OCI-LY7 (cell line): ENCODE results near the gene GPR31. TPM values are rescaled to one million over a fixed set of nuclear protein-coding genes. Genes with fewer than 3 reads are reported as not detected.

Experiments used
- BruUV-seq: library from RNA; stranded (reverse); fragments of 400-500 nt; replicated peaks from 2 replicates; lab custom pipeline; 2021; lab: Mats Ljungman, UMichigan
- CTCF ChIA-PET: fragments of 300-600 bp; sonication (Branson Sonifier 250); formaldehyde crosslinking; loops from one replicate; lab custom pipeline; 2022; ENCODE audit warnings: antibody characterized with exemption; ENCODE audit not compliant: unreplicated experiment; lab: Charles Lee
- POLR2A ChIA-PET: fragments of 300-600 bp; sonication (Branson Sonifier 250); formaldehyde crosslinking; loops from one replicate; lab custom pipeline; 2022; ENCODE audit warnings: antibody characterized with exemption; lab: Charles Lee
- DNase-seq: peaks from one replicate; pipeline ENCODE4 v3.0.0-alpha.2; 2015; ENCODE audit warnings: low spot score
- H2AFZ ChIP-seq: fragments of 200-600 bp; sonication (generic), shearing (Covaris generic); 2 replicates; pipeline ENCODE4 v1.6.1; 2014; ENCODE audit warnings: mild to moderate bottlenecking, antibody characterized with exemption, low read length, moderate library complexity
- H3K27ac ChIP-seq: fragments of 200-600 bp; sonication (generic); 2 replicates; pipeline ENCODE4 v1.5.1; 2014; ENCODE audit warnings: mixed run types, low read depth, mild to moderate bottlenecking, moderate library complexity, low read length, inconsistent platforms; ENCODE audit not compliant: poor library complexity, severe bottlenecking
- H3K36me3 ChIP-seq: fragments of 200-600 bp; sonication (generic); 2 replicates; pipeline ENCODE4 v1.6.1; 2014; ENCODE audit warnings: mild to moderate bottlenecking, antibody characterized with exemption, low read length, moderate library complexity, mixed read lengths; ENCODE audit not compliant: insufficient read depth
- H3K4me1 ChIP-seq: fragments of 200-600 bp; sonication (generic); 2 replicates; pipeline ENCODE4 v1.5.1; 2014; ENCODE audit warnings: mild to moderate bottlenecking, low read length; ENCODE audit not compliant: insufficient read depth, poor library complexity, severe bottlenecking
- H3K4me2 ChIP-seq: fragments of 200-600 bp; sonication (generic); 2 replicates; pipeline ENCODE4 v1.6.1; 2014; ENCODE audit warnings: mild to moderate bottlenecking, low read length
- H3K4me3 ChIP-seq: fragments of 200-600 bp; sonication (generic); 2 replicates; pipeline ENCODE4 v1.5.1; 2014; ENCODE audit warnings: mild to moderate bottlenecking, low read depth, low read length; ENCODE audit not compliant: poor library complexity, severe bottlenecking
- H3K79me2 ChIP-seq: fragments of 200-600 bp; sonication (generic); 2 replicates; pipeline ENCODE4 v1.6.1; 2016; ENCODE audit warnings: low read depth, mild to moderate bottlenecking, low read length, moderate library complexity, mixed read lengths; ENCODE audit not compliant: insufficient read depth
- H3K9me2 ChIP-seq: fragments of 200-600 bp; sonication (generic); 2 replicates; pipeline ENCODE4 v1.6.1; 2016; ENCODE audit warnings: mild to moderate bottlenecking, low read length, mixed read lengths; ENCODE audit not compliant: insufficient read depth
- H3K9me3 ChIP-seq: fragments of 200-600 bp; sonication (generic); 2 replicates; pipeline ENCODE4 v1.6.1; 2014; ENCODE audit warnings: mild to moderate bottlenecking, mixed run types, low read length, mixed read lengths
- H4K20me1 ChIP-seq: fragments of 200-600 bp; sonication (generic); 2 replicates; pipeline ENCODE4 v1.6.1; 2014; ENCODE audit warnings: mild to moderate bottlenecking, antibody characterized with exemption, low read length, moderate library complexity, mixed read lengths; ENCODE audit not compliant: insufficient read depth
- EZH2phosphoT487 ChIP-seq: fragments of 200-600 bp; sonication (generic); IDR thresholded peaks from 2 replicates; pipeline ENCODE4 v1.6.1; 2018; ENCODE audit warnings: low read depth, borderline replicate concordance, mild to moderate bottlenecking, mixed run types, antibody characterized with exemption, low read length, moderate library complexity, mixed read lengths
- intact Hi-C: fragments of 100-400 bp; cut with micrococcal nuclease; formaldehyde crosslinking; loops from one replicate; pipeline ENCODE4 v1.10.0; 2022; ENCODE audit not compliant: unreplicated experiment
- total RNA-seq, 2 experiments: library from RNA; depleted of rRNA in 1 of 2; stranded (reverse); fragments of >200 nt in 1 of 2; shearing (Covaris generic) in 1 of 2; gene quantifications; 2 replicates each; pipeline ENCODE4 v1.2.3, GENCODE V29; 2014 to 2022
- TF ChIP-seq, protein P1 (sequence below): fragments of 200-600 bp; sonication (generic); conservative IDR thresholded peaks from 2 replicates; pipeline ENCODE4 v1.5.1; 2014; ENCODE audit warnings: mild to moderate bottlenecking, antibody characterized with exemption, low read length, moderate library complexity, mixed read lengths

Gene GPR31
- total RNA-seq, 2 experiments from 2014 or later: not detected

DNA sequence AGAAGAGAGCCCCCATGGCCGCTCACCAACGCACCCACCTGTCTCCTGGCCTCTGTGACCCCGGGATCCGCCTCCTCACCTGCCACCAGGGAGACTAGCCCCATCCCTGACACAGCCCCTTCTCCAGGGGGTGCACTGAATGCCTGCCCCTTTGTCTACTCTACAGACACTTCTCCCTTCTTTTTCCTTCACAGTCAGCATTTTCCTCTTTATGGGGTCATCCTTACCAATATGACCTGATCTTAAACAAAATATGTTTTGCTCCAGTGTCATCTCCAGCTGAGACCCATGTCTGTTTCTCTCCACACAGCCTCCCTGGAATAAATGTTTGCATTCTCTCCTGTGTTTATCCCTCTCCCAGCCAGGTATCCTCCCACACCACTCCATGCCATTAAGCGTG lies 49.5 kb downstream of the GPR31 start:
- BruUV-seq: no TSS peak
- Histone ChIP-seq H3K4me2 (no peak overlapping the region), H3K9me2 (no peaks in the 10 kb centered on the region), H3K9me3 (no peaks in the 10 kb centered on the region), H3K27ac (no peak overlapping the region), H3K79me2 (no peaks in the 10 kb centered on the region), H4K20me1 (no peaks in the 10 kb centered on the region), H3K36me3 (no peaks in the 10 kb centered on the region), H2AFZ (no peak overlapping the region), H3K4me1 (peaks cover 76% of the 10 kb centered on the region), H3K4me3 (no peak overlapping the region)
- ChIA-PET POLR2A (interaction anchor here (1.8 kb wide), 1 partner anchor 13 kb away, joined by 4 read pairs; no protein-coding TSS in a partner anchor), CTCF (interaction anchor here (1.2 kb wide), 1 partner anchor 15 kb away, joined by 4 read pairs; no protein-coding TSS in a partner anchor)
- intact Hi-C loops: no loop called here
- no peak for DNase-seq
- TF ChIP-seq, protein P1, sequence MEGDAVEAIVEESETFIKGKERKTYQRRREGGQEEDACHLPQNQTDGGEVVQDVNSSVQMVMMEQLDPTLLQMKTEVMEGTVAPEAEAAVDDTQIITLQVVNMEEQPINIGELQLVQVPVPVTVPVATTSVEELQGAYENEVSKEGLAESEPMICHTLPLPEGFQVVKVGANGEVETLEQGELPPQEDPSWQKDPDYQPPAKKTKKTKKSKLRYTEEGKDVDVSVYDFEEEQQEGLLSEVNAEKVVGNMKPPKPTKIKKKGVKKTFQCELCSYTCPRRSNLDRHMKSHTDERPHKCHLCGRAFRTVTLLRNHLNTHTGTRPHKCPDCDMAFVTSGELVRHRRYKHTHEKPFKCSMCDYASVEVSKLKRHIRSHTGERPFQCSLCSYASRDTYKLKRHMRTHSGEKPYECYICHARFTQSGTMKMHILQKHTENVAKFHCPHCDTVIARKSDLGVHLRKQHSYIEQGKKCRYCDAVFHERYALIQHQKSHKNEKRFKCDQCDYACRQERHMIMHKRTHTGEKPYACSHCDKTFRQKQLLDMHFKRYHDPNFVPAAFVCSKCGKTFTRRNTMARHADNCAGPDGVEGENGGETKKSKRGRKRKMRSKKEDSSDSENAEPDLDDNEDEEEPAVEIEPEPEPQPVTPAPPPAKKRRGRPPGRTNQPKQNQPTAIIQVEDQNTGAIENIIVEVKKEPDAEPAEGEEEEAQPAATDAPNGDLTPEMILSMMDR: no peak
- no peak for TF ChIP-seq EZH2phosphoT487

DNA sequence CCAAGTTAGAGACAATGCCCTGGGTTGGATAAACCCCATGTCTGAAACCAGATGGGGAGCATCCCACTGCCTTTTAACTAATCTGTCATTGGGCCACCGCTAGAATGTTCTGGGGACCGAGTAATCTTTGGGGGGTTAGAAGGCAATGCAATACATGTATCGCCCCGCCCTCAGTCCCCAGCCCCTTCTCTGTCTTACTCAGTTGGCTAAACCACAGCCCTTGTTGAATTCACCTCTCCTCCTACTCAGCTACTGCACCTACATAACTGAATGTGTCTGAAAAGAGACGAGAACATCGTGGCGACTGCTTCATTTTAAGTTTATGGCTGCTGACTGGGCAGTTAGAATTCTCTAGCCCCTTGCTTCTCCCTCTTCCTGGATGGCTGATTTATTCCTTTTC lies 50.0 kb downstream of the GPR31 start:
- Histone ChIP-seq H3K79me2 (no peaks in the 10 kb centered on the region), H3K4me1 (peaks cover 77% of the 10 kb centered on the region), H3K9me3 (no peaks in the 10 kb centered on the region), H4K20me1 (no peaks in the 10 kb centered on the region), H3K27ac (no peak overlapping the region), H3K9me2 (no peaks in the 10 kb centered on the region), H3K36me3 (no peaks in the 10 kb centered on the region), H2AFZ (no peak overlapping the region), H3K4me2 (no peak overlapping the region), H3K4me3 (no peak overlapping the region)
- intact Hi-C loops: no loop called here
- CTCF ChIA-PET: no interaction called here
- no TSS peak for BruUV-seq
- no peak for DNase-seq
- POLR2A ChIA-PET: interaction anchor here (0.6 to 1.8 kb wide), 3 partner anchors 12 to 30 kb away, joined by 3 to 4 read pairs (median 4); no protein-coding TSS in a partner anchor
- no peak for TF ChIP-seq EZH2phosphoT487
- TF ChIP-seq, protein P1: no peak

DNA sequence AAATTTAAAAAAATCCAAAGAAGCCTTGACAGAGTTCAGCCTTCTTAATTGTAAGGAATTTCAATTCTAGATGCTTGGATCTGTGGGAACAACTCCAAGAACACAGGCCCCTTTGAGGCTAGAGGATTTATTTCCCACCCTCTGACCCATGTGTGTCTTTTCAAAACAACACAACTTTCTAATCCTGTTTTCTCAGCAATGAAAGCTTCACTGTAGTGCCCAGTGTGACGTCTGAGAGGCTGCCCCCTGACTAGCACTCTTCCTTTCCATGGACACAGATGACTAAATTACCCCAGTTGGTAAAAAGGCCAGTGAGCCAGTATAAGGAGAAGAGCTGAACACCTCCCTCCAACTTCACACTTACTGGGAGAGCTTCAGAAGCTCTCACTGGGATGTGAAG lies 51.4 kb downstream of the GPR31 start:
- no peak for TF ChIP-seq EZH2phosphoT487
- TF ChIP-seq, protein P1: no peak
- Histone ChIP-seq H3K4me2 (no peak overlapping the region), H3K4me1 (peaks cover 77% of the 10 kb centered on the region), H2AFZ (no peak overlapping the region), H3K9me2 (no peaks in the 10 kb centered on the region), H3K79me2 (no peaks in the 10 kb centered on the region), H3K27ac (no peak overlapping the region), H3K9me3 (peaks cover 11% of the 10 kb centered on the region; the same call in 1 of the 2 replicates), H3K36me3 (no peaks in the 10 kb centered on the region; the same call in 1 of the 2 replicates), H4K20me1 (no peaks in the 10 kb centered on the region), H3K4me3 (no peak overlapping the region)
- ChIA-PET CTCF (no interaction called here), POLR2A (interaction anchor here (0.7 to 1.3 kb wide), 4 partner anchors 12 to 59 kb away, joined by 3 to 4 read pairs (median 3); no protein-coding TSS in a partner anchor)
- no peak for DNase-seq
- intact Hi-C loops: no loop called here
- no TSS peak for BruUV-seq
